Hematopoietic multipotent progenitor cell treated with erythropoietin and hydrocortisone succinate and interleukin-3 and kit ligand, for 15 days (in vitro differentiated cells): Measurements from ENCODE around the gene RAB11FIP4.
A peak's percentile ranks its signal among the peaks of the same experiment; 100 is the strongest.

ENCODE experiments used
- DNase-seq: peaks from one replicate; pipeline ENCODE4 v3.0.0-alpha.2; 2015; ENCODE audit warnings: low spot score

The RAB11FIP4 gene

GRCh38 chr17:31387438-31387837 is 4.0 kb upstream of the RAB11FIP4 start:
- no peak for DNase-seq

- no peak for DNase-seq
Measured at GRCh38 chr17:31388351-31388750, 3.1 kb upstream of the RAB11FIP4 start.

GRCh38 chr17:31388770-31389656 is 2.5 kb upstream of the RAB11FIP4 start:
- peak; percentile 15 for DNase-seq

GRCh38 chr17:31389657-31390381 is 1.7 kb upstream of the RAB11FIP4 start:
- DNase-seq = no peak

- DNase-seq = no peak
Measured at GRCh38 chr17:31390426-31390747, 1.1 kb upstream of the RAB11FIP4 start.

- DNase-seq = no peak
Measured at GRCh38 chr17:31390748-31391495, 553 bp upstream of the RAB11FIP4 start.

- no peak for DNase-seq
Measured at GRCh38 chr17:31392002-31392855, 754 bp downstream of the RAB11FIP4 start.

- no peak for DNase-seq
Measured at GRCh38 chr17:31392856-31393748, 1.6 kb downstream of the RAB11FIP4 start.

- DNase-seq = no peak
Measured at GRCh38 chr17:31393749-31394146, 2.3 kb downstream of the RAB11FIP4 start.

GRCh38 chr17:31394544-31394943 is 3.1 kb downstream of the RAB11FIP4 start:
- no peak for DNase-seq

- no peak for DNase-seq
Measured at GRCh38 chr17:31397256-31397939, 5.9 kb downstream of the RAB11FIP4 start.

GRCh38 chr17:31398381-31399311 is 7.2 kb downstream of the RAB11FIP4 start:
- no peak for DNase-seq

- DNase-seq = no peak
Measured at GRCh38 chr17:31400481-31400950, 9.0 kb downstream of the RAB11FIP4 start.

- DNase-seq = no peak
Measured at GRCh38 chr17:31401456-31402254, 10.2 kb downstream of the RAB11FIP4 start.

- DNase-seq = no peak
Measured at GRCh38 chr17:31404028-31404949, 12.8 kb downstream of the RAB11FIP4 start.

GRCh38 chr17:31405890-31406371 is 14.5 kb downstream of the RAB11FIP4 start:
- no peak for DNase-seq

- no peak for DNase-seq
Measured at GRCh38 chr17:31408586-31408985, 17.1 kb downstream of the RAB11FIP4 start.
